H1 (cell line): Measurements from ENCODE around the gene POU2F2. TPM values are rescaled to one million over a fixed set of nuclear protein-coding genes. Genes with fewer than 3 reads are reported as not detected.
A peak's percentile ranks its signal among the peaks of the same experiment; 100 is the strongest.

Experiments
- CTCF ChIA-PET: fragments of 300-600 bp; sonication (Branson Sonifier 250); formaldehyde crosslinking; loops from one replicate; lab custom pipeline; 2021; ENCODE audit not compliant: partially characterized antibody; lab: Charles Lee
- POLR2A ChIA-PET: fragments of 300-600 bp; sonication (Branson Sonifier 250); formaldehyde crosslinking; loops from one replicate; lab custom pipeline; 2021; ENCODE audit warnings: inconsistent platforms; ENCODE audit not compliant: partially characterized antibody; lab: Charles Lee
- DNase-seq, 2 experiments: peaks; one replicate each; pipeline versions ENCODE4 v3.0.0 to v3.0.0-alpha.2; 2010 to 2022; ENCODE audit warnings: low spot score in 2 of 2, low read depth in 1 of 2, mixed read lengths in 1 of 2
- FAIRE-seq: peaks from 2 replicates; lab custom pipeline; 2011; peaks lifted over from hg19 to GRCh38; lab: Jason Lieb, UNC
- H2AFZ ChIP-seq: 2 replicates; pipeline ENCODE4 v1.8.1; 2012; ENCODE audit warnings: low read length, inconsistent platforms
- H2AK5ac ChIP-seq: 2 replicates; pipeline ENCODE4 v1.6.1; 2013; ENCODE audit warnings: low read depth, low read length
- H2BK120ac ChIP-seq: replicated peaks from 2 replicates; pipeline ENCODE3; 2013; ENCODE audit warnings: low read depth, low read length, inconsistent platforms
- H2BK12ac ChIP-seq: 2 replicates; pipeline ENCODE4 v1.6.1; 2013; ENCODE audit warnings: low read depth, low read length
- H2BK15ac ChIP-seq: 2 replicates; pipeline ENCODE4 v1.6.1; 2013; ENCODE audit warnings: low read length
- H2BK20ac ChIP-seq: 2 replicates; pipeline ENCODE4 v1.6.1; 2013; ENCODE audit warnings: low read length
- H2BK5ac ChIP-seq: 2 replicates; pipeline ENCODE4 v1.6.1; 2013; ENCODE audit warnings: low read depth, low read length
- H3K14ac ChIP-seq: 2 replicates; pipeline ENCODE4 v1.6.1; 2013; ENCODE audit warnings: inconsistent platforms; ENCODE audit not compliant: insufficient read length
- H3K18ac ChIP-seq: 2 replicates; pipeline ENCODE4 v1.6.1; 2013; ENCODE audit warnings: low read length; ENCODE audit errors: extremely low read depth
- H3K23ac ChIP-seq: 2 replicates; pipeline ENCODE4 v1.6.1; 2013; ENCODE audit warnings: inconsistent platforms; ENCODE audit not compliant: insufficient read length
- H3K23me2 ChIP-seq: 2 replicates; pipeline ENCODE4 v1.6.1; 2013; ENCODE audit warnings: low read depth, low read length
- H3K27ac ChIP-seq: 2 replicates; pipeline ENCODE4 v1.6.1; 2011; ENCODE audit warnings: low read depth, low read length, inconsistent platforms
- H3K27me3 ChIP-seq, 4 experiments: replicated peaks in 1 of 4; 1 replicate in 1 of 4; 2 replicates in 3 of 4; pipeline versions ENCODE4 v1.6.1 to v1.8.1; 2011 to 2013; ENCODE audit warnings: low read length in 3 of 4, mild to moderate bottlenecking in 3 of 4, inconsistent platforms in 2 of 4, mixed read lengths in 2 of 4, moderate library complexity in 1 of 4; ENCODE audit not compliant: control insufficient read depth in 3 of 4, insufficient read depth in 3 of 4; ENCODE audit errors: extremely low read depth in 1 of 4
- H3K36me3 ChIP-seq, 4 experiments: 2 replicates each; pipeline versions ENCODE4 v1.6.1 to v1.8.1; 2011 to 2013; ENCODE audit warnings: mild to moderate bottlenecking in 4 of 4, low read length in 3 of 4, moderate library complexity in 2 of 4, control low read depth in 1 of 4, inconsistent platforms in 1 of 4; ENCODE audit not compliant: insufficient read depth in 4 of 4, control insufficient read depth in 2 of 4
- H3K4ac ChIP-seq: replicated peaks from 2 replicates; pipeline ENCODE3; 2013; ENCODE audit warnings: low read length, low read depth, mixed read lengths, inconsistent platforms; ENCODE audit not compliant: insufficient read length
- H3K4me1 ChIP-seq, 4 experiments: replicated peaks in 1 of 4; 1 replicate in 1 of 4; 2 replicates in 3 of 4; pipeline versions ENCODE4 v1.6.1 to v1.8.1; 2011 to 2013; ENCODE audit warnings: low read length in 3 of 4, inconsistent platforms in 2 of 4, mixed read lengths in 1 of 4; ENCODE audit not compliant: insufficient read depth in 4 of 4, control insufficient read depth in 3 of 4
- H3K4me2 ChIP-seq, 2 experiments: 2 replicates each; pipeline versions ENCODE4 v1.6.1 to v1.8.1; 2011 to 2013; ENCODE audit warnings: low read depth in 2 of 2, low read length in 2 of 2, control low read depth in 1 of 2, inconsistent platforms in 1 of 2, mild to moderate bottlenecking in 1 of 2; ENCODE audit not compliant: insufficient read depth in 1 of 2
- H3K4me3 ChIP-seq, 4 experiments: fragments of 200-600, 300-600 bp in 1 of 4; sonication (generic), shearing (Covaris generic), sonication (Bioruptor Twin) in 1 of 4; 2 replicates each; pipeline versions ENCODE4 v1.5.1 to v1.8.1; 2011 to 2016; ENCODE audit warnings: low read length in 4 of 4, low read depth in 3 of 4, control low read depth in 2 of 4, inconsistent platforms in 2 of 4, mild to moderate bottlenecking in 2 of 4, mixed read lengths in 1 of 4, moderate library complexity in 1 of 4; ENCODE audit not compliant: insufficient read depth in 2 of 4; ENCODE audit errors: extremely low read depth in 1 of 4
- H3K56ac ChIP-seq: replicated peaks from 2 replicates; pipeline ENCODE3; 2013; ENCODE audit warnings: low read depth, mild to moderate bottlenecking, mixed read lengths, low read length, inconsistent platforms; ENCODE audit not compliant: insufficient read length
- H3K79me1 ChIP-seq: 2 replicates; pipeline ENCODE4 v1.6.1; 2013; ENCODE audit warnings: low read depth, low read length, control low read depth
- H3K79me2 ChIP-seq, 2 experiments: 2 replicates each; pipeline versions ENCODE4 v1.6.1 to v1.8.1; 2012 to 2013; ENCODE audit warnings: low read length in 2 of 2, mild to moderate bottlenecking in 2 of 2, inconsistent platforms in 1 of 2; ENCODE audit not compliant: insufficient read depth in 2 of 2, control insufficient read depth in 1 of 2
- H3K9ac ChIP-seq, 4 experiments: replicated peaks in 1 of 4; 1 replicate in 1 of 4; 2 replicates in 3 of 4; pipeline versions ENCODE4 v1.6.1 to v1.8.1; 2011 to 2013; ENCODE audit warnings: low read depth in 3 of 4, low read length in 3 of 4, control low read depth in 2 of 4, mild to moderate bottlenecking in 2 of 4, moderate library complexity in 2 of 4, inconsistent platforms in 1 of 4; ENCODE audit errors: extremely low read depth in 1 of 4
- H3K9me3 ChIP-seq, 2 experiments: 2 replicates each; pipeline versions ENCODE4 v1.6.1 to v1.8.1; 2012 to 2013; ENCODE audit warnings: mild to moderate bottlenecking in 2 of 2, moderate library complexity in 2 of 2, control low read depth in 1 of 2, inconsistent platforms in 1 of 2, low read depth in 1 of 2, low read length in 1 of 2, mixed read lengths in 1 of 2; ENCODE audit not compliant: insufficient read depth in 2 of 2
- H4K20me1 ChIP-seq, 2 experiments: replicated peaks in 1 of 2; 2 replicates each; pipeline versions ENCODE3 to v1.8.1; 2011 to 2013; ENCODE audit warnings: inconsistent platforms in 2 of 2, low read length in 2 of 2, mild to moderate bottlenecking in 1 of 2; ENCODE audit not compliant: insufficient read depth in 2 of 2, control insufficient read depth in 1 of 2
- H4K5ac ChIP-seq: 2 replicates; pipeline ENCODE4 v1.6.1; 2013; ENCODE audit warnings: low read length, low read depth, mixed read lengths, inconsistent platforms; ENCODE audit not compliant: insufficient read length
- H4K8ac ChIP-seq: 2 replicates; pipeline ENCODE4 v1.8.0; 2013; ENCODE audit warnings: mild to moderate bottlenecking, moderate library complexity, low read length, inconsistent platforms; ENCODE audit not compliant: insufficient read depth; ENCODE audit errors: extremely low read depth
- H4K91ac ChIP-seq: replicated peaks from 2 replicates; pipeline ENCODE3; 2013; ENCODE audit warnings: low read length, mixed read lengths, inconsistent platforms; ENCODE audit not compliant: insufficient read length
- BACH1 ChIP-seq: IDR thresholded peaks from 2 replicates; pipeline ENCODE4 v1.6.1; 2012; ENCODE audit warnings: low read length, improper control_type of control experiment
- CBX5 ChIP-seq: fragments of 300-800, 300-1000 bp; sonication (generic); IDR thresholded peaks from 2 replicates; pipeline ENCODE4 v1.7.1; 2016; ENCODE audit warnings: antibody characterized with exemption, low read length, low read depth
- CTBP2 ChIP-seq: IDR thresholded peaks from 2 replicates; pipeline ENCODE4 v1.7.0; 2011; ENCODE audit warnings: borderline replicate concordance, mild to moderate bottlenecking, moderate library complexity, mixed read lengths, low read length; ENCODE audit not compliant: insufficient read depth, insufficient read length
- E2F6 ChIP-seq: IDR thresholded peaks from 2 replicates; pipeline ENCODE4 v1.6.1; 2012; ENCODE audit warnings: inconsistent platforms
- EGR1 ChIP-seq: IDR thresholded peaks from 2 replicates; pipeline ENCODE4 v1.6.1; 2011; ENCODE audit warnings: low read depth, low read length, borderline replicate concordance
- GTF2F1 ChIP-seq: IDR thresholded peaks from 2 replicates; pipeline ENCODE4 v1.6.1; 2012; ENCODE audit warnings: low read depth, low read length, improper control_type of control experiment, borderline replicate concordance
- KDM1A ChIP-seq: fragments of 200-600, 300-600 bp; sonication (generic); IDR thresholded peaks from 2 replicates; pipeline ENCODE4 v1.7.1; 2016; ENCODE audit warnings: mild to moderate bottlenecking, low read length, borderline replicate concordance
- NRF1 ChIP-seq: IDR thresholded peaks from 2 replicates; pipeline ENCODE4 v1.6.1; 2011; ENCODE audit warnings: mild to moderate bottlenecking, low read depth, low read length, improper control_type of control experiment
- POLR2A ChIP-seq, 2 experiments: IDR thresholded peaks; 1 replicate in 1 of 2; 2 replicates in 1 of 2; pipeline ENCODE4 v1.6.1; 2011; ENCODE audit warnings: low read depth in 2 of 2, low read length in 2 of 2, mild to moderate bottlenecking in 2 of 2; ENCODE audit errors: control extremely low read depth in 1 of 2
- SAP30 ChIP-seq: fragments of 300-600 bp; sonication (generic); IDR thresholded peaks from 2 replicates; pipeline ENCODE4 v1.7.1; 2012; ENCODE audit warnings: low read length, moderate library complexity, mild to moderate bottlenecking, inconsistent platforms; ENCODE audit not compliant: insufficient read depth, insufficient replicate concordance
- SP2 ChIP-seq: IDR thresholded peaks from 2 replicates; pipeline ENCODE4 v1.6.1; 2012; ENCODE audit warnings: mild to moderate bottlenecking, low read length, inconsistent platforms
- TEAD4 ChIP-seq: IDR thresholded peaks from 2 replicates; pipeline ENCODE4 v1.6.1; 2012; ENCODE audit warnings: low read depth, low read length, inconsistent platforms, mixed read lengths
- YY1 ChIP-seq: IDR thresholded peaks from 2 replicates; pipeline ENCODE4 v1.6.1; 2011; ENCODE audit warnings: low read depth, mild to moderate bottlenecking, low read length
- WGBS, 2 experiments: shearing (Covaris generic) in 1 of 2; methylation state at CpG; one replicate each; pipeline versions ENCODE4 v1.1.6 to v1.1.7; 2013 to 2015; ENCODE audit warnings: low lambda C conversion rate in 2 of 2, mixed read lengths in 2 of 2, inconsistent platforms in 1 of 2, low coverage in 1 of 2, missing lambda C conversion rate in 1 of 2; ENCODE audit not compliant: insufficient replicate concordance in 2 of 2, insufficient coverage in 1 of 2, insufficient read length in 1 of 2; ENCODE audit errors: extremely low coverage in 1 of 2, missing lambda C conversion rate in 1 of 2; 5-methylcytosine and 5-hydroxymethylcytosine counted together
- polyA plus RNA-seq, 7 experiments: library from polyadenylated mRNA; depleted of rRNA in 3 of 7; stranded (reverse) in 5 of 7; unstranded in 2 of 7; fragments of >200 nt in 5 of 7; fragments of 200-250 nt in 2 of 7; gene quantifications; 1 replicate in 5 of 7; 2 replicates in 1 of 7; 4 replicates in 1 of 7; pipeline versions ENCODE4 v1.2.1 to v1.2.3, GENCODE V29; 2011 to 2013; ENCODE audit warnings: missing spikeins in 2 of 7, mixed read lengths in 2 of 7
- total RNA-seq: library from RNA; stranded (reverse); fragmentation: NEBNext Ultra II Directional; extraction: Animal tissue kit (Norgen Biotek cat#: 25700); gene quantifications from 2 replicates; pipeline ENCODE4 v1.2.1, GENCODE V29; 2021

Gene POU2F2
- total and polyA plus RNA-seq, 2 of the 8 experiments (the other 6 are each of a cell fraction or from before 2014, with no cell fraction given) = 5.0 to 6.1 TPM

- Histone ChIP-seq H3K27me3 (peaks cover 0 to 10% (median 9%) of the 10 kb centered on the region in 4 experiments; a peak in 3 of 7 replicates), H3K4me1 (peaks cover 0 to 38% (median 23%) of the 10 kb centered on the region in 4 experiments; a peak in 6 of 7 replicates), H3K14ac (no peak overlapping the region), H3K79me1 (no peaks in the 10 kb centered on the region), H2BK15ac (no peak overlapping the region; the same call in 1 of the 2 replicates), H3K23me2 (no peaks in the 10 kb centered on the region; the same call in 1 of the 2 replicates), H4K8ac (peak overlapping the region; percentile 73; the same call in 1 of the 2 replicates), H4K5ac (no peak overlapping the region), H3K4me3 (peak overlapping the region in 1 of 4 experiments; percentile 13; a peak in 1 of 8 replicates), H3K27ac (no peak overlapping the region), H2BK5ac (peak overlapping the region; percentile 75; the same call in 1 of the 2 replicates), H3K9ac (no peak overlapping the region), H2AFZ (no peak overlapping the region), H2BK12ac (peak overlapping the region; percentile 52; the same call in 1 of the 2 replicates), H3K79me2 (no peaks in the 10 kb centered on the region), H3K4me2 (peak overlapping the region; percentile 6 to 39; a peak in 3 of 4 replicates), H2AK5ac (no peak overlapping the region), H3K4ac (no peak overlapping the region), H3K9me3 (no peaks in the 10 kb centered on the region), H3K36me3 (no peaks in the 10 kb centered on the region), H4K20me1 (peaks cover 0 to 2% of the 10 kb centered on the region in 2 experiments), H3K56ac (no peak overlapping the region), H2BK20ac (no peak overlapping the region), H3K18ac (peak overlapping the region; percentile 71; the same call in 1 of the 2 replicates), H3K23ac (no peak overlapping the region), H2BK120ac (no peak overlapping the region), H4K91ac (peak overlapping the region; percentile 5)
- CTCF ChIA-PET = interaction anchor here (1.0 to 2.0 kb wide), 2 partner anchors 18 to 30 kb away, joined by 5 read pairs; partner anchors contain the start of gene POU2F2
- DNase-seq (no peak), FAIRE-seq (no peak)
- WGBS, 2 experiments = 80% methylated on average over 1 of the region's 9 CpGs; no CpG with 5 or more reads in 1 of the 2 experiments
- POLR2A ChIA-PET = interaction anchor here (1.2 kb wide), 1 partner anchor 10 kb away, joined by 3 read pairs; no protein-coding TSS in a partner anchor
- no peak for TF ChIP-seq CTBP2
- no peak for TF ChIP-seq BACH1
- TF ChIP-seq GTF2F1 = no peak
- no peak for TF ChIP-seq CBX5
- no peak for TF ChIP-seq TEAD4
- TF ChIP-seq SP2 = no peak
- no peak for TF ChIP-seq YY1
- TF ChIP-seq EGR1 = no peak
- TF ChIP-seq SAP30 = no peak
- no peak for TF ChIP-seq E2F6
- TF ChIP-seq KDM1A = no peak
- no peak for TF ChIP-seq NRF1
- TF ChIP-seq POLR2A (IDR thresholded peaks at IDR 0.05; ENCODE audit: control extremely low read depth in 1 of 2, low read depth in 2 of 2, low read length in 2 of 2) = no peak
Observed at GRCh38 chr19:42150911-42151361, 18.7 kb upstream of the POU2F2 start.
